ENCODE results near the gene HMCN2.

GRCh38 chr9:130400870-130401269 lies 135.3 kb downstream of the HMCN2 start:
- TF ChIP-seq POLR2A (IDR thresholded peaks at IDR 0.05; ENCODE audit: low read length) (no peak), GATA1 (IDR thresholded peaks at IDR 0.05; ENCODE audit: low read depth, low read length) (no peak)

Data from erythroblast (primary cell).